Peyer's patch (tissue), 4 donors: ENCODE data around the gene CXCL5.

Experiments
- POLR2A ChIP-seq, 2 donors: fragments of 450-650 bp; IDR thresholded peaks; one replicate each; pipeline ENCODE4 v1.5.1; 2017; ENCODE audit warnings: antibody characterized with exemption in 2 of 2, mild to moderate bottlenecking in 2 of 2, moderate library complexity in 2 of 2
- TF ChIP-seq, protein P1 (sequence below), 6 experiments: fragments of 450-650 bp in 4 of 6; fragments of 200-600 bp in 2 of 6; sonication (generic) in 1 of 6; IDR thresholded peaks; one replicate each; pipeline ENCODE4 v1.5.1; 2017 to 2019; ENCODE audit warnings: antibody characterized with exemption in 6 of 6, mild to moderate bottlenecking in 3 of 6, moderate library complexity in 1 of 6

DNA sequence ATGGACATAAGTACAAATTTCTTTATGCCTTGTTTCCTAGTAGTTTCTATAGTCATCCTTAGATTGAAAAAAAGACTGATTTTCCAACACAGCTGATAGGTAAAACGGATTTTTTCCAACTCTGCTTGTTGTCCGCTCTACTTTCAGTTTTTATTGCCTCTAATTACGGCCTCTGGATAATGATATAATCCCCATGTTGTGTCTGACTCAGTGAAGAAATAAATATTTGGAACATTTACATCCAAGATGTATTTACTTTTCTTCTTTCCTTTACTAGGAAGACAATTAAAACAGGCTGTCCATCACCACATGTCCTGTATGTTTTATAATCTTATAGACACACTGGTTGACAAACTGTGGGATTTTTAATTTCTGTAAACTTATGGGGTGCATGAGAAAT, 46.8 kb upstream of the CXCL5 start:
- TF ChIP-seq, protein P1, sequence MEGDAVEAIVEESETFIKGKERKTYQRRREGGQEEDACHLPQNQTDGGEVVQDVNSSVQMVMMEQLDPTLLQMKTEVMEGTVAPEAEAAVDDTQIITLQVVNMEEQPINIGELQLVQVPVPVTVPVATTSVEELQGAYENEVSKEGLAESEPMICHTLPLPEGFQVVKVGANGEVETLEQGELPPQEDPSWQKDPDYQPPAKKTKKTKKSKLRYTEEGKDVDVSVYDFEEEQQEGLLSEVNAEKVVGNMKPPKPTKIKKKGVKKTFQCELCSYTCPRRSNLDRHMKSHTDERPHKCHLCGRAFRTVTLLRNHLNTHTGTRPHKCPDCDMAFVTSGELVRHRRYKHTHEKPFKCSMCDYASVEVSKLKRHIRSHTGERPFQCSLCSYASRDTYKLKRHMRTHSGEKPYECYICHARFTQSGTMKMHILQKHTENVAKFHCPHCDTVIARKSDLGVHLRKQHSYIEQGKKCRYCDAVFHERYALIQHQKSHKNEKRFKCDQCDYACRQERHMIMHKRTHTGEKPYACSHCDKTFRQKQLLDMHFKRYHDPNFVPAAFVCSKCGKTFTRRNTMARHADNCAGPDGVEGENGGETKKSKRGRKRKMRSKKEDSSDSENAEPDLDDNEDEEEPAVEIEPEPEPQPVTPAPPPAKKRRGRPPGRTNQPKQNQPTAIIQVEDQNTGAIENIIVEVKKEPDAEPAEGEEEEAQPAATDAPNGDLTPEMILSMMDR (IDR thresholded peaks at IDR 0.05), result no peak
- no peak for TF ChIP-seq POLR2A (IDR thresholded peaks at IDR 0.05)
